Hematopoietic multipotent progenitor cell treated with erythropoietin and hydrocortisone succinate and interleukin-3 and kit ligand, for 15 days (in vitro differentiated cells): Measurements from ENCODE around the gene ZFP30.
"Not testable (repeated sequence)": the region's sequence is repeated elsewhere in the genome, so short reads cannot be mapped to it uniquely, and the experiment has no call there.

ENCODE experiments used
- DNase-seq: peaks from one replicate; pipeline ENCODE4 v3.0.0-alpha.2; 2015; ENCODE audit warnings: low spot score

The ZFP30 gene

DNA sequence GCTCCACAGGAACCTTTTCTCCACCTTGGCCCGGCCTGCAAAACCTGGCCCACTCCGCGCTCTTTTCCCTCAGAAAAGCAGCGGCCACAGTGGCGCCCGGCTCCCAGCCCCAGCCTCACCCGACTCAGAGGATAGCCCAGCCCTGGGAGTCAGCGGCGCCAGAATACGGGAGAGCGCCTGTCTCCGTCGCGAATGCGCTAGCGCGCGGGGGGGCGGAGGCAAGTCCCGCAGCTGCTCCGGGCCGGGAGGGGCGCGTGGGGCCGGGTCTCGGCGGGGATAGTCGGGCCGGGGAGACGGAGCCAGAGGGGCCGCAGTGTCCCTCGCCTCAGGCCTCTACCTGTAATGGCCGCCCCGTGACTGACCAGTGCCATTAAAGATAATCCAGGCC, at the start of gene ZFP30:
ZFP30 (minus strand) TSS at position 165 of the 388 bp plus-strand sequence. CDS start 7,643 bp downstream, outside the sequence.
- no peak for DNase-seq

DNA sequence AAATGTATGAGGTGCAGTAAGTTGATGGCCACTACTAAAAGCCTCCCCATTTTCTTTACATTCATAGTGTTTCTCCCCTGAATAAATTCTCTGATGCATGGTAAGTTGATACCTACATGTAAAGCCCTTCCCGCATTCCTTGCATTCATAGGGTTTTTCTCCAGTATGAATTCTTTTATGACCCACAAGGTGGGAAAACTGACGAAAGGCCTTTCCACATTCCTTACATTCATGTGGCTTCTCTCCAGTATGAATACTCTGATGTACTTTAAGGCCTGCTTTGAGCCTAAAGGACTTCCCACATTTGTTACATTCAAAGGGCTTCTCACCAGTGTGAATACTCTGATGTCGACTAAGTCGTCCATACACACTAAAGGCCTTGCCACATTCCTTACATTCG, 43.8 kb upstream of the ZFP30 start:
- no peak for DNase-seq

DNA sequence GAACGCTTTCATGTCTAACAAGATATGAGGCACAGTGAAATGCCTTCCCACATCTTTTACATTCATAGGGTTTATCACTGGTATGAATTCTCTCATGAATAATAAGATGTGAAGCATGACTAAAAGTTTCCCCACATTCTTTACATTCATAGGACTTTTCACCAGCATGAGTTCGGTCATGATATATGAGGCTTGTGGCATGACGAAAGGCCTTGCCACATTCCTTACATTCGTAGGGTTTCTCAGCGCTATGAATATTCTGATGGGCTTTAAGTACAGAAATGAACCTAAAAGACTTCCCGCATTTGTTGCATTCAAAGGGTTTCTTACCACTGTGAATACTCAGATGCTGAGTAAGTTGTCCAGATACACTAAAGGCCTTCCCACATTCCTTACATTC, 43.0 kb upstream of the ZFP30 start:
- DNase-seq = no peak

DNA sequence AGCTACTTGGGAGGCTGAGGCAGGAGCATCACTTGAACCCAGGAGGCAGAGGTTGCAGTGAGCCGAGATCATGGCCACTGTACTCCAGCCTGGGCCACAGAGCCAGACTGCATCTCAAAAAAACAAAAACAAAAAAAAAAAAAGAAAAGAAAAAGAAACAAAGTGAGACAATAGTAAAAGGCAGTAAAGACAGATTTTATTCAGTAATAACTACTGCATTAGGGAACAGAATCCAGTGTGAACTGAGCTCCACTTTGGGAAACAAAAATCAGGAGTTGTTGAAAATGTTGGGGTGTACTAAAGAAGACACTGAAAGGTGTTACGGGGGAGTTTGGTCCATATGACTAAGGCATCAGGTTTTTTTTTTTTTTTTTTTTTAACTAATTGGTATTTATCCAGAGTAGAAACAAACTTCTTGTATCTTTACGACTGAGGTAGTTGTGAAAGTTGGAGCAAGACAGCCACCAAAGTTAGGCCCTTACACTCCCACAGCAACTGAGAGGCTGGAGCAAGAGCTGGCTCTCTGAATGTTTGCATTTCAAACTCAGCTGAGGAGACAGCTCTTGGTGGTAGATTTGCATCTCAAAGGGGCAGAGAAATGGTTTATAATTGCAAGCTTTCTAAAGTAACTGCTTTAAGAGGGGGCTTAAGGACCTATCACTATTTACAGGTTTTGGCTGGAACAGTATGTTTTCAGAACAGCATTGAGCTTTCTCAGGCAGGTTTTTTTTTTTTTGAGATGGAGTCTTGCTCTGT, 40.1 kb upstream of the ZFP30 start:
- no peak for DNase-seq

DNA sequence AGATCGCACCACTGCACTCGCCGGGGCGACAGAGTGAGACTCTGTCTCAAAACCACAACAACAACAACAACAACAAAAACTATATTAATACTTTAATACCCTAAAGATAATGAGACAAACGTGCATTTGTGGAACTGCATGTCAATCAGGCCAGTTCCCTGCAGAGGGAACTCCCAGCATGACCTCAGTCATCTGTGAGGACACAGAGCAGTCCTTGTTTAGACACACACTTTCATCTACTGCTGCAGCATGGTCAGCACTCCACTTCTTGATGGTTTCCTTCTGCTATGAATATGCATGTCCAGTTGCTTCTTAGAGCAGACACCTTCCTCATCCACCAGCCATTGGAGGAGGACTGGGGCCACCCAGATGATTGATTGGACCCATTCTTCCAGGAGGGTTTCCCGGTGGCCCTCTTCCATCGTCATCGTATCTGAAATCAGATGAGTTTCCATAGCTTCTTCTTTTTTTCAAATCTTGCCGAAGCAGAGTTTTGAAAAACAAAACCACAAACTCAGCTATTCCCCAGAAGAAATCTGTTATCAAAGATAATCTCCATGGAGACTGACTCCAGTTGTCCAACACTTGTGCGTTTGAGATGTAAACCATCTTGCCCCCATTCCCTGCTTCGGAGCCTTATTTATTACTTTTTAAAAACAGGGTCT, 37.8 kb upstream of the ZFP30 start:
- DNase-seq = no peak

DNA sequence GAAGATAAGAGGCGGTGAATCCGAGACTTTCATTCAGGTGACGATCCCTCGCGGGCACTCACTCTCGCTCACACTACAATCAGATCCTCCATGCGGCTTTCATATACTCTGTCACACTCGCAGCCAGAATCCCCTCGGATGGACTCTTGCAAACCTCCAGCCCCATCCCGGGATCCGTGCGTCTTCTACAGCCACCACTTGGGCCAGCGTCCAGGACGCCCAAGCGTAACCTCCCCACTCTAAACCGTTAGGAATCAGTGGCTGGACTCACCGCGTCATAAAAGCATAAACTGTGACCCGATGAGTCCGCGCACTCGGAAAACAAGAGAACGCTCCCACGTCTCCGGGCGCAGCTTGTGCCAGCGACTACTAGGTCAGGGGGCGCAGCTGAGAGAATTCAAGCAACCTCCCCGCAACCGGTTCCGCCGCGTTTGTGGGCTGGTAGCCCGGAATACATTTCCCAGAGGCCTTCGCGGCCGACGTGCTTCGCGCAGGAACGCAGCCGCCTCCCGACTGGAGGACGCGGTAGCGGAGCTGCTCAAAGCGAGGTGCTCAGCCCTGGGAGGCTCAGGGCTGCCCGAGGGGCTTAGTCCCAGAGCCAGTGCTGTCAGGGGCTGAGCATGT, 36.7 kb upstream of the ZFP30 start:
- no peak for DNase-seq

DNA sequence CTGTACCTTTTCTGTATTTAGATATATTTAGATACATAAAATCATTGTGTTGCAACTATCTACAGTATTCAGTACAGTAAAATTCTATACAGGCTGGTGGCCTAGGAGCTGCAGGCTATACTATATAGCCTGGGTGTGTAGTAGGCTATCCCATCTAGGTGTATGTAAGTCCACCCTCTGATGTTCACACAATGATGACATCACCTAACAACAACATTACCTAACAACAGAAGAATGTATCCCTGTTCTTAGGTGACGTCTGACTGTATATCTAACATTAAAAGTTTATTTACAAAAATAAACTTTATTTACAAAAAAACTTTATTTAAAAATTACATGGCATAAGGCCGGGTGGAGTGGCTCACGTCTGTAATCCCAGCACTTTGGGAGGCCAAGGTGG, 28.3 kb upstream of the ZFP30 start:
- no peak for DNase-seq

DNA sequence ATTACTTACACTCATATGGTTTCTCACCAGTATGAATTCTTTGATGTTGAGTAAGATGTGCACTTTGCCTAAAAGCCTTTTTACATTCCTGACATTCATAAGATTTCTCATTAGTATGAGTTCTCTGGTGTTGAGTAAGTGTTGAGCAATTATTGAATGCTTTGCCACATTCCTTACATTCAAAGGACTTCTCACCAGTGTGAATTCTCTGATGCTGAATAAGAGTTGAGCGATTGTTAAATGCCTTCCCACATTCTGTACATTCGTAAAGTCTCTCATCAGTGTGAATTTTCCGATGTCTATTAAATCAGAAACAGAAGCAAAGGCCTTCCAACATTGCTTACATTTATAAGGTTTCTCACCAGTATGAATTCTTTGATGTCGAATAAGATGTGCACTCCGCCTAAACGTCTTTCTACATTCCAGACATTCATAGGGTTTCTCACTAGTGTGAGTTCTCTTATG, 14.2 kb upstream of the ZFP30 start:
- DNase-seq = no peak

DNA sequence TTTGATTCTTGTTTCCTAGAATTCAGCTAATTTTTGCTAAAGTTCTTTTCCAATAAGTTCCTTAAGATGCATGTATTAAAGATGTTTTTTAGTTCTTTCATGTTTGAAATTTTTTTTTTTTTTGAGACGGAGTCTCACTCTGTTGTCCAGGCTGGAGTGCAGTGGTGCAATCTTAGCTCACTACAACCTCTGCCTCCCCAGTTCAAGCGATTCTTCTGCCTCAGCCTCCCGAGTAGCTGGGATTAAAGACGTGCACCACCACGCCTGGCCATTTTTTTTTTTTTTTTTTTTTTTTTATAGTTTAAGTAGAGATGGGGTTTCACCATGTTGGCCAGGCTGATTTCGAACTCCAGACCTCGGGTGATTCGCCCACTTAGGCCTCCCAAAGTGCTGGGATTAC, 1.9 kb upstream of the ZFP30 start:
- DNase-seq = not testable (repeated sequence)

DNA sequence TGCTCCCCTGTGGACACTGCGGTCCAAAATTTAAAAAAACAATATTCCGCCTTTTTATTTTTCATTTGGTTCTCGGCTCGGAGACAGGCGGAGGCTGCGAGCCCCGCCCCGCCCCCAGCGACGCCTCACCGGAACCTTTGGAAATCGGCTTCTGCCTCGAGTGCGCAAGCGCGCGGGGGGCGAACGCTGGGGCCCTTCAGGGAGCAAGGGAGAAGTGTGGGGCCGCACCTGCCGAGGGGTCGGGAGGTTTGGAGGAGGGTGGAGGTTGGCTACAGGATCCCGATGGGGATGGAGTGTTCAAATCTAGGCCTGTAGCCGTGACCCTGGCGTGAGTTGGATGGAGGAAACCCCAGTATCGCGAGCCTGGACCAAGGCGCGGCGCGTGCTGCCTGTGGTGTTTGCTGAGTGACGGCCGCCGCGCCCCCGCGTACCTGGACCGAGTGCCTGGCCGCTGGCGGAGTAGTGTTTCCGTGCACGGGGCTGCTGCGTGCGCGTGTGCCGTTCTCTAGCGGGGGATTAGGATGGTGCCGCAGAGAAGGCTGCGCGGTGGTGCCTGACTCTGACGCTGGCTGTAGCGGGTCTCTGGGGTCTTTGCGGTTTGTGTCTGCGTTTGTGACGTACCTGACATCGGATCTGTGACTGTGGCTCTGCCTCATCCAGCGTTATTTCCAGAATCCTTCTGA, 565 bp upstream of the ZFP30 start:
- DNase-seq = no peak

DNA sequence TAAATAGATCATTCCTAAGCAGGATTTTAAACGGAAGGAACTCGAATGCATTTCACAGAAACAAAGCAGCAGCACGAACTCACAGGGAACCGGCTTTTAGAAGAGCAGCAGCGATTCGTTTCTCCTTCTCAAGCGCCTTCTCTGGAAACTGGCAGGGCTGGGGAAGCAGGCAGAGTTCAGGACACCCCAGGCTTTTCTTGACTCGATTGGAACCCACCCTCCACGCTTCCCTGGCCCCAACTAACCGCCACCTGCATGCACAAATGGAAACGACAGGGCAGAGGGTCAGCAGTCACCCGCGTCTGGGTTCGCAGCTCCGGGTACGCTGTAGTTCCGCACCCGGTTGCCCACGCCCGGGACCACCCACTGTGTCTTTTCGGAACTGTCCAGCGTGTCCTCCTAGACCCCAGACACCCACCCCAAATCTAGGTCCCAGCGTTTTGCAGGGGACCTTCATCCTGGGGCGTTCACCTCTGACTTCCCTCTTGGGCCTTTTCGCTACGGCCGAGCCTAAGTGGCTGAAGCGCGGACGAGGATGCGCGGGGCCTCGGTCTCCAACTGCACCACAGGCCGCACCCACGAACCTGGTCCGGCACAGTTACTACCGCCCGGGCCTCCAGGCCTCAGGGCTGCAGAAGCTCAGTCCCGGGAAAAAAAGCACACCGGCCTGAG, 500 bp downstream of the ZFP30 start:
- DNase-seq = no peak

DNA sequence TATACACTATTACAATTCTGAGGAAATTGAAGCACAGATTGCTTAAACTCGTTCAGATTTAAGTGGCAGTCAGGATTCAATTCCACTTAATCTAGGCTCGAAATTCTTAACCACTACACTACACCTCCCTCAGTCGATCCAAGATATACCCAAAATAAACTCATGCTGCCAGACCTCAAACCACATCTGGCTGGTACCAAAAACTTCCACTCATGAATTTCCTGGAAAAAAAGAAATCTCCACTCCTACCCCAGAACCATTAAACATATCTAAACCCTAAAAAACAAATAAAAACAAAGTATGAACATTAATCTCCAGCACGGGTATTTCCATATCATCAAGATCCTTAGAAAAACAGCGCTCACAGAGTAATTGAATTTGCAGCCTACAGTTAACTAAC, 1.1 kb downstream of the ZFP30 start:
- no peak for DNase-seq

DNA sequence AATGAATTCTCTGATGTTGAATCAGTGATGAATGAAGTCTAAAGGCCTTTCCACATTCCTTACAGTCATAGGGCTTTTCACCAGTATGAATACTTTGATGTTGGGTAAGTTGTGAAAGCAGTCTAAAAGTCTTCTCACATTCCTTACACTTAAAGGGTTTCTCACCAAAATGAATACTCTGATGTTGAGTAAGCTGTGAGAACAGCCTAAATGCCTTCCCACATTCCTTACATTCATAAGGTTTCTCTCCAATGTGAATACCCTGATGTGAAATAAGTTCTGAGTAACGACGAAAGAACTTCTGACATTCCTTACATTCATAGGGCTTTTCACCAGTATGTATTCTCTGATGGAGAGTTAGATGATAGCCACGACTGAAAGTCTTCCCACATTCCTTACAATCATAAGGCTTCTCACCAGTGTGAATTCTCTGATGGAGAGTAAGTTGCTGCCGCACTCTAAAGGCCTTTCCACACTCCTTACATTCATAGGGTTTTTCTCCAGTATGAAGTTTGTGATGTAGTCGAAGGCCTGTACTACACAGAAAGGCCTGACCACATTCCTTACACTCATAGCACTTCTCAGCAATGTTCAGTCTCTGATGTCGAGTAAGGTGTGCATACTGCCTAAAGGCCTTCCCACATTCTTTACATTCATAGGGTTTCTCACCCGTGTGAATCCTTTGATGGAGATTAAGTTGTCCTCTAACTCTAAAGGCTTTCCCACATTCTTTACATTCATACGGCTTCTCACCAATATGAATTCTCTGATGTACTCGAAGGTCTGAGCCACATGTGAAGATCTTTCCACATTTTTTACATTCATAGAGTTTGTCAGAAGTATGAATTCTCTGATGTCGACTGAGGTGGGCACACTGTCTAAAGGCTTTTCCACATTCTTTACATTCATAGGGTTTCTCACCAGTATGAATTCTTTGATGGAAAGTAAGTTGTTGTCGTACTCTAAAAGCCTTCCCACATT, 19.9 kb downstream of the ZFP30 start:
- DNase-seq = no peak

DNA sequence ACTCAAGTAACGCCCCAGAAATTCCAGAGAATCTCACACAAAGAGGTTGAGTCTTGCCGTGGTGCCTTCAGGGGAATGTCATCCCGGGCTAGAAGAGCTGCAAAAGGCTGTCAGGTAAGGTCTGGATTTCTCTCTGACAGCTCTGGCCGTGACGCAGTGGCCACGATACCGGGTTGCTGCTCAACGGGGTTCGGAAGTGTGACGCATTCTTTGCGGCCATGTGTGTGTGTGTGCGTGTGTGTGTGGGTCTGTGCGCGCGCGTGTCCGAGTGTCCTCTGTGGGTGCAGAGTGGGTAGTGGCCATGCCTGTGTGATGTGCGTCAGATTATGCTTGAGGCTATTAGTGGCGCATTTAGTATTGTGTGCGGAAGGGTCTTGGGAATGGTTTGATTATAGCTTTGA, 60.3 kb downstream of the ZFP30 start:
- no peak for DNase-seq

DNA sequence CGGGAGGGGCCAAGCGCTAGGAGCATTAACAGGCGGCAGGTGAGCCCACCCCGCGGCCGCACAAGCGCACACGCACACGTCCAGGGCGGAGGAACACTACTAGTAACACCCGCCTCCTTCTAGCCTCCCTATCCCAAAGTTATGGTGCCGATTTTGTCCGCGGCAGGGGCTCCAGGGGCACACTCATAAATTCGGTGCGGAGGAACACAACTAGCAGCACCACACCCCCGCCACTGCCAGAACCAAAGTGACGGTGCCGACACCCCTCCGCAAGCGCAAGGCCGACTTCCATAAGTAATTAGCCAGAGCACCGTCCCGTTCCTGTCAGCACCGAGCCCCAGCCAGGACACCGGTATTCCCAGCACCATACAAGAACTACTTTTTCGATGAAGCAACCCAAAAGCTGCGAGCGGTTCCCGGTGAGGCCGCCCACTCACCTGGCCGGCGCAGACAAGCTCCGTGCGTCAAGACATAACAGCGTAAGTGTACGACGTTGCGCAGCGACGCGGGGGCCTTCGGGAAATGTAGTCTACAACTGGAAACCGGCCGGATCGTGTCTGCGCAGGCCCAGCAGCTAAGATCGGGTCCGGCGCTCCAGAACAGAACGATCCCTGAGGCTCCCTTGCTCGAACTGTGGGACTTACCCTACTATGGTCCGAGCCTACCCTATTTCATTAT, 60.8 kb downstream of the ZFP30 start, which contains the start of the genes ZNF540 and ZNF571:
ZNF540 (plus strand) TSS at position 573 of the 678 bp plus-strand sequence. CDS start 3,572 bp downstream, outside the sequence.
ZNF571 (minus strand) TSS at position 489 of the 678 bp plus-strand sequence. CDS start 8,116 bp downstream, outside the sequence.
- peak; percentile 52 for DNase-seq

DNA sequence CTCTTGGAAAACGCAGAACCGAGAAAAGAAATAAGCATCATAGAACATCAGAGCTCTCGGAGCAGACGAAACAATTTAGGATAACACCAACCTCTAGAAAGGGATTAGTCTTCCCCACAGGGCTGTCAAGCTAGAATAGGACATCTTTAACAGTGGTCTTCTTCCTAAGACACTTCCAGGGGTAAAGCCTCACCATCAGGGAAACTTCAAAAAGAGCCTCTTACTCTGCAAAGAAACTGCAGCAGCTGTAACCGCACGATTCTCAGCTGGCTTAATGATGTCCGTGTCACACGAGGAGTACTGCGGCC, 61.3 kb downstream of the ZFP30 start:
- DNase-seq = no peak

DNA sequence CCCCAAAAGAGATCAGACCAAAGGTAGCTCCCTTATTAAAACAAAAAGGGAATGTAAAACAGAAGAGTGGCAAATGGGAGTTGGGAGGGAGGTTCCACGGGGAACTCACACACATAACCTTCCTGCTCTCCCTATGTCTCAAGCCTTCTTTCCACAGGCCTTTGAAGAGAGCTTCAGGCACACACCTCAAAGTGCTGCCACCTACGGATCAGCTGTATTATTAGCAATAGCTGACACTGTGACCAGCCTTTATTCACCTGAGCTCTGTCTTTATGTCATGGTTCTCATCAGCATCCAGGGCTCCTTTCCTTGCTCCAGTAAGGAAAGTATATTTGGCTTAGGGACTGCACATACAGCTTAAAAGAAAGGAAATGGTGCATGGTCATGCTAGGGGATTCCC, 71.9 kb downstream of the ZFP30 start:
- no peak for DNase-seq

DNA sequence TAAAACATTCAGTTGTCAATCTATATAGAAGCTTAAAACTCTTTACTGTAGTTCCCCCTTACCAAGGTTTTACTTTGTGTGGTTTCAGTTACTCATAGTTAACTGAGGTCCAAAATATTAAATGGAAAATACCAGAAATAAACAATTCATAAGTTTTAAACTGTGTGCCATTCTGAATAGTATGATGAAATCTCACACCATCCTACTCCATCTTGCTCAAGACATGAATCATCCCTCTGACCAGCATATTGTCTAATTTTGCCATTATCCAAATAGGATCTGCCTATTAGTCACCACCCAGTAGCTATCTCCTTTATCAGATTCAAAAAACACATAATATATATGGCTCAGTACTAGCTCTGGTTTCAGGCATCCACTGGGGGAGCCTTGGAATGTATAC, 83.1 kb downstream of the ZFP30 start:
- no peak for DNase-seq

DNA sequence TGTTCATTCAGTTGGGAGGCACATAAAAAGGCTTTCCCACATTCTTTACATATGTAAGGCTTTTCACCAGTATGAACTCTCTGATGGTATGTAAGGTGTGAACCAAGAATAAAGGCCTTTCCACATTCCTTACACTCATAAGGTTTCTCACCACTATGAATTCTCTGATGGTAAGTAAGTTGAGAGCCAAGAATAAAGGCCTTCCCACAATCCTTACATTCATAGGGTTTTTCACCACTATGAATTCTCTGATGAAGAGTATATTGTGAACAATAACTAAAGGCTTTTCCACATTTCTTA, 89.9 kb downstream of the ZFP30 start:
- DNase-seq = no peak

DNA sequence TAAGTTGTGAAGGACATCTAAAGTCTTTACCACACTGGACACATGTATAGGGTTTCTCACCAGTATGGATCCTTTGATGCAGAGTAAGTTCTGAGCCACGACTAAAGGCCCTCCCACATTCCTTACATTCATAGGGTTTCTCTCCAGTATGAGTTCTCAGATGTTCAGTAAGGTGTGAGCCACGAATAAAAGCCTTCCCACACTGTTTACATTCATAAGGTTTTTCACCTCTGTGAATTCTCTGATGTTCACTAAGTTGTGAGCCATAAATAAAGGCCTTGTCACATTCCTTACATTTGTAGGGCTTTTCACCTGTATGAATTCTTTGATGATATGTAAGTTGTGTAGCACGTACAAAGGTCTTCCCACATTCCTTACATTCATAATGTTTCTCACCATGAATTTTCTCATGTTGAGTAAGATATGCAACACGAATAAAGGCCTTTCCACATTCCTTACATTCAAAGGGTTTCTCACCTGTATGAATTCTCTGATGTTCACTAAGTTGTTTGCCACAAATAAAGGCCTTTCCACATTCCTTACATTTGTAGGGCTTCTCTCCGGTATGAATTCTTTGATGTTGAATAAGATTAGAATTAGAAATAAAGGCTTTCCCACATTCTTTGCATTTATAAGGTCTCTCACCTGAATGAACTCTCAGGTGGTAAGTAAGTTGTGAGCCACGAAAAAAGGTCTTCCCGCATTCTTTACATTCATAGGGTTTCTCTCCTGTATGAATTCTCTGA, 90.5 kb downstream of the ZFP30 start:
- no peak for DNase-seq
